Mucosa of descending colon (tissue), 3 donors: ENCODE measurements around the gene TAS1R1. TPM values are rescaled to one million over a fixed set of nuclear protein-coding genes. Genes with fewer than 3 reads are reported as not detected.

Experiments used
- ATAC-seq: fragments of 200-7000 bp; cut with Tn5 transposase; one replicate; pipeline ENCODE4 v1.9.1; 2020; ENCODE audit warnings: mild to moderate bottlenecking, moderate library complexity
- DNase-seq, 3 donors: peaks; one replicate each; pipeline ENCODE4 v3.0.0-alpha.2; 2020
- H3K36me3 ChIP-seq: fragments of 200-600 bp; one replicate; pipeline ENCODE4 v1.8.0; 2021; ENCODE audit warnings: low read depth, mild to moderate bottlenecking
- H3K4me1 ChIP-seq: fragments of 200-600 bp; one replicate; pipeline ENCODE4 v1.8.0; 2021; ENCODE audit warnings: low read depth, mild to moderate bottlenecking
- H3K4me3 ChIP-seq: fragments of 200-600 bp; one replicate; pipeline ENCODE4 v1.8.0; 2021; ENCODE audit warnings: mild to moderate bottlenecking
- H3K9me3 ChIP-seq: fragments of 200-600 bp; one replicate; pipeline ENCODE4 v1.8.0; 2021; ENCODE audit warnings: mild to moderate bottlenecking
- intact Hi-C, 2 donors: fragments of 100-400 bp; cut with DNase I in 1 of 2; cut with micrococcal nuclease in 1 of 2; formaldehyde crosslinking; loops; one replicate each; pipeline versions ENCODE4 v1.11.0 to v1.11.1; 2022; cut with DNase I, micrococcal nuclease
- total RNA-seq, 3 donors: library from RNA; stranded (reverse); fragmentation: NEBNext Ultra II Directional in 2 of 3; extraction: Animal tissue kit (Norgen Biotek cat#: 25700) in 2 of 3; gene quantifications; one replicate each; pipeline versions ENCODE4 v1.2.1 to v1.2.4, GENCODE V29; 2021 to 2023
- TF ChIP-seq, protein P1 (sequence below): fragments of 200-600 bp; IDR thresholded peaks from one replicate; pipeline ENCODE4 v1.8.0; 2022; ENCODE audit warnings: antibody characterized with exemption, mild to moderate bottlenecking
- donor health status: DM: no; HTN: no; CAD: no; lungs with moderate emphysema.
- donor health status: DM: no; HTN: no; CAD: no.
- donor health status: DM: no; HTN: yes; CAD: no.

The TAS1R1 gene
- total RNA-seq, 3 donors from 2014 or later = 0.13 to 0.14 TPM; not detected in 1

GRCh38 chr1:6601923-6602668 is 47.0 kb downstream of the TAS1R1 start:
- peaks cover 17% of the 10 kb centered on the region for H3K4me1 ChIP-seq
- H3K9me3 ChIP-seq = no peaks in the 10 kb centered on the region
- DNase-seq = peak in 2 of 3 donors; percentile 45 to 71
- peak; percentile 54 for ATAC-seq
- intact Hi-C loops = no loop called here
- TF ChIP-seq, protein P1, sequence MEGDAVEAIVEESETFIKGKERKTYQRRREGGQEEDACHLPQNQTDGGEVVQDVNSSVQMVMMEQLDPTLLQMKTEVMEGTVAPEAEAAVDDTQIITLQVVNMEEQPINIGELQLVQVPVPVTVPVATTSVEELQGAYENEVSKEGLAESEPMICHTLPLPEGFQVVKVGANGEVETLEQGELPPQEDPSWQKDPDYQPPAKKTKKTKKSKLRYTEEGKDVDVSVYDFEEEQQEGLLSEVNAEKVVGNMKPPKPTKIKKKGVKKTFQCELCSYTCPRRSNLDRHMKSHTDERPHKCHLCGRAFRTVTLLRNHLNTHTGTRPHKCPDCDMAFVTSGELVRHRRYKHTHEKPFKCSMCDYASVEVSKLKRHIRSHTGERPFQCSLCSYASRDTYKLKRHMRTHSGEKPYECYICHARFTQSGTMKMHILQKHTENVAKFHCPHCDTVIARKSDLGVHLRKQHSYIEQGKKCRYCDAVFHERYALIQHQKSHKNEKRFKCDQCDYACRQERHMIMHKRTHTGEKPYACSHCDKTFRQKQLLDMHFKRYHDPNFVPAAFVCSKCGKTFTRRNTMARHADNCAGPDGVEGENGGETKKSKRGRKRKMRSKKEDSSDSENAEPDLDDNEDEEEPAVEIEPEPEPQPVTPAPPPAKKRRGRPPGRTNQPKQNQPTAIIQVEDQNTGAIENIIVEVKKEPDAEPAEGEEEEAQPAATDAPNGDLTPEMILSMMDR = no peak
- no peaks in the 10 kb centered on the region for H3K36me3 ChIP-seq
- H3K4me3 ChIP-seq = peak overlapping the region; percentile 80

DNA sequence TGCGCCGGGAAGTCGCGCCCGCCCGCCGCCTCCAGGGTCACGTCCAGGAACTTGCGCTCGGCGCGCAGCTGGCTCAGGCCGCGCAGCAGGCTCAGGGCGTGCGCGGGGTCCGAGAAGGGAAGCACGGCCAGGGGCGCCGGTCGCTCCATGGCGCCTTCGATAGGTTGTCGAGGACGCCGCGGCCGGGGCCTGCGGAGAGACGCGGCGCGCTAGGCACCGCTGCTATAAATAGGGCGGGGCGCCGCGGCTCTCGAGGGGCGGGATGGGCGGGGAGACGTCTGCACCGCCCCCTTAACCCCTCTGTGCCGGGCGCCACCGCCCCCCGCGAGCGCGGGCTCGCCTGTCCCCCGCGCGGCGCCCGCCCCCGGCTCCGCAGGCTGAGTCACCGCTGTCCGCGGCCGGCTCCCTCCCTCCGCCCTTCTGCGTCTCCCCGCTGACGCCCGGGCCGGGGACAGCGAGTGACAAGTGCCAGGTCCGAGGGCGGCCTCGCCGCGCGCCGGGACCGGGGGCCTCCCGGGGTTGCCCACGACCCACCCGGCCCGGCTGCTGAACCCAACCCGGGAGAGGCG is 47.6 kb downstream of the TAS1R1 start, which contains the start of gene KLHL21:
Gene KLHL21 (minus strand): TSS at position 201 of the 569 bp plus-strand sequence. CDS start 52 bp downstream, at position 149.
- H3K4me1 ChIP-seq = peaks cover 17% of the 10 kb centered on the region
- DNase-seq (peak; percentile 84 to 92 (median 90)), ATAC-seq (peak; percentile 82)
- peak within 1 kb of the TSS; percentile 80 for H3K4me3 ChIP-seq
- intact Hi-C loops = no loop called here
- TF ChIP-seq, protein P1 = no peak
- no peaks in the 10 kb centered on the region for H3K36me3 ChIP-seq
- H3K9me3 ChIP-seq = no peaks in the 10 kb centered on the region

DNA sequence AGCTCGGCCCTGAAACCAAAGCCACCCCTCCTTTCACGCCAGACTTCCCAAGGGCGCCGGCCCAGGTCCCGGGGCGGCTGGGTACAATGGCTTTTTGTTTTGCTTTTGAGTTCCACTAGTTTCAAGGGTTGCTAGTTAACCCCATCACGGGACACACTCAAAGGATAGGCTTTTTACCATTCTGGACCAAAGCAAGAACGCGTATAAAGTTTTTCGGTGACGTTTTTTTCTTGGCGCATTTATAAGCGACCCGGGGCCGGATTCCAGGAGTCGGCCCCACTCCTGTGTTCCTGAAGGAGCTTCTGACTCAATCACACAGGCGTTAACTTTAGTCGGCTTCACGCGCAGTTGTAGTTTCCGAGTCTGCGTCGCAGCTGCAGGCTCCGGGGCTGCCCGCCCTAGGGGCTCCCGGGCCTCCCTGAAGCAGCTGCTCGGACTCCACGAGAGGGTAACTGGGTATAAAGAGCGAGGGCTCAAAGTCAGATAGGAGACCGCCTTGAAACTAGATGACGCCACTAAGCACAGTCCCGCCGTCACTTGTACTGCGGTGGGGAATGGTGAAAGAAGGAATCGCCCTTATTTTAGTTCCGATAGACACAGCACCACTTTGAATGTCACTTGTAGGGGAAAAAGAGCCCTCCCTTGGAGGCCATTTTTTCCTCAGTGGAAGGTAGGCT is 48.3 kb downstream of the TAS1R1 start:
- Histone ChIP-seq H3K9me3 (no peaks in the 10 kb centered on the region), H3K4me1 (peaks cover 17% of the 10 kb centered on the region), H3K36me3 (no peaks in the 10 kb centered on the region), H3K4me3 (peak overlapping the region; percentile 80)
- peak; percentile 41 for ATAC-seq
- peak in 2 of 3 donors; percentile 74 to 76 for DNase-seq
- TF ChIP-seq, protein P1 = no peak
- intact Hi-C loops = no loop called here

- intact Hi-C loops = no loop called here
- TF ChIP-seq, protein P1 = no peak
Observed at GRCh38 chr1:6603915-6604558, 48.9 kb downstream of the TAS1R1 start.

DNA sequence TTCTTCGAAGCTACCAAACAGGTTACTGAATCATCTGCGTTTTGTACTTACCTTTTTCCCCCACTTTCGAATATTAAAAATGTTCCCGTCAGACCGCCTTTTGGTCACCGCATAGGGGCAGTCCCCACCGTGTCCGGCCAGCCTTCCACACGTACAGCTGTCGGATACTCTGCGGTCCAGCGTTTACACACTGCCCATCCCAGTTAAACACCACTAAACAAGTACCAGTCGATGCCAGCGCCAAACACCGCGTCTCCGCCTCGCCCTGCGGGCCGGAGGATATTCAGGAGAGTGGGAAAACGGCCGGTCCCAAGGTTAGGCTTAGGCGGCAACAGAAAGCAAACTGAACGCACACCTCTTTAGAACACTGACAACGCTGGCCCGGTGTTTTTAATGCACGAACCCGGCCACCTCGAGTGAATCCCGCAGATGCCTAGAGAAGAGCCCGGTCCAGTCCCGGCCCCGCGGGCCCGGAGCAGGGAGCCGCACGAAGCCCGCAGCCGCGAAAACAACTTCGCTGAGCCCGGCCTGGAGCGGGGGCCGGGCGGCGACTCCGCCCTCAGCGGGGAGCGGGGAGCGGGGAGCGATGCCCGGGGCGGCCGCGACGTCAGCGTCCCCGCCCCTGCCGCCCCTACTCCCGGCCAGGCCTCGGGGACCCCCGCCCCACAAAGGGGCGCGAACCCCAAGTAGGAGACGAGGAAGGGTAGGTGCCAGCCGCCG is 57.7 kb downstream of the TAS1R1 start:
- no peaks in the 10 kb centered on the region for H3K36me3 ChIP-seq
- no peaks in the 10 kb centered on the region for H3K9me3 ChIP-seq
- intact Hi-C loops = no loop called here
- ATAC-seq = peak; percentile 52
- H3K4me3 ChIP-seq = peak overlapping the region; percentile 32
- TF ChIP-seq, protein P1 = no peak
- peaks cover 8% of the 10 kb centered on the region for H3K4me1 ChIP-seq
- DNase-seq = peak; percentile 64 to 80 (median 79)

More at GRCh38 chr1:6603915-6604558, 48.9 kb downstream of the TAS1R1 start:
- H3K4me1 ChIP-seq = peaks cover 16% of the 10 kb centered on the region
- no peaks in the 10 kb centered on the region for H3K36me3 ChIP-seq
- ATAC-seq = no peak
- no peaks in the 10 kb centered on the region for H3K9me3 ChIP-seq
- DNase-seq = peak; percentile 49 to 69 (median 60)
- H3K4me3 ChIP-seq = no peak overlapping the region
